ENCODE results near the gene TPD52L1. TPM values are rescaled to one million over a fixed set of nuclear protein-coding genes. Genes with fewer than 3 reads are reported as not detected.

Gene TPD52L1
- total and polyA plus RNA-seq, 2 of the 4 experiments (the other 2 are of a cell fraction) = 10.2 to 13.5 TPM

DNA sequence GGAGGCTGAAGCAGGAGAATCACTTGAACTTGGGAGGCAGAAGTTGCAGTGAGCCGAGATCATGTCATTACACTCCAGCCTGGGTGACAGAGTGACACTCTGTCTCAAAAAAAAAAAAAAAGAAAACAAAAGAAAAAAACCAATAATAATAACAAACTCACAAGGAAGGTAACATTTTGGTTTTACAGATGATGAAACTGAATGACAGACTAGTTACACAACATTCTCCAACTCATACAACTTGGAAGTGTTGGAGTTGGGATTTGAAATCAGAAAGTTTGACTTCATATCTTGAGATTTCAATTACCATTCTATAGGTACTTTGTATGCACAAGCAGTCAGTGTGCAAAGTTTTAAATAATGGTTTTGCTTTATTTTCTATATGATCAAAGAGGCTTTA, 10.2 kb downstream of the TPD52L1 start:
- no peak for DNase-seq
- no peak overlapping the region for H4K5ac ChIP-seq (ENCODE audit: low read depth, low read length)
- H3K27me3 ChIP-seq (ENCODE audit: control insufficient read depth, insufficient read depth, low read length) = no peaks in the 10 kb centered on the region
- H4K20me1 ChIP-seq (ENCODE audit: insufficient read depth, low read length) = no peaks in the 10 kb centered on the region
- no peak overlapping the region for H3K56ac ChIP-seq (ENCODE audit: extremely low read depth, insufficient read depth, low read length)
- no peak for ATAC-seq (ENCODE audit: low read depth)
- no TSS peak for BruUV-seq (replicated peaks)
- no peak overlapping the region for H2BK20ac ChIP-seq (ENCODE audit: low read depth, low read length)
- H3K36me3 ChIP-seq (ENCODE audit: control insufficient read depth, insufficient read depth, low read length) = no peaks in the 10 kb centered on the region
- dilution Hi-C loops (cut with HindIII; ENCODE audit: low sequenced_read_pairs, unreplicated experiment) = no loop called here
- H3K79me1 ChIP-seq (ENCODE audit: low read depth in 1 of 2, low read length in 2 of 2) = no peaks in the 10 kb centered on the region
- no peak overlapping the region for H3K18ac ChIP-seq (ENCODE audit: low read depth, low read length)
- ChIA-PET CTCF (interaction anchor here (1.2 kb wide), 1 partner anchor 11 kb away, joined by 3 read pairs; no protein-coding TSS in a partner anchor), POLR2A (ENCODE audit: unreplicated experiment) (no interaction called here)
- H2BK15ac ChIP-seq (ENCODE audit: low read depth, low read length) = no peak overlapping the region
- H3K4ac ChIP-seq (ENCODE audit: low read depth, low read length) = no peak overlapping the region
- peaks cover under 1% of the 10 kb centered on the region; the same call in 1 of the 2 replicates for H3K4me1 ChIP-seq (ENCODE audit: control insufficient read depth, insufficient read depth, low read length)
- H3K27ac ChIP-seq (ENCODE audit: insufficient read depth, low read length) = no peak overlapping the region
- H3K4me2 ChIP-seq (ENCODE audit: low read depth, low read length) = no peak overlapping the region
- intact Hi-C loops (cut with micrococcal nuclease) = no loop called here
- H3K9me1 ChIP-seq (ENCODE audit: insufficient read depth, low read length) = 0 out of 2 replicates have a peak, but pooled peaks cover 3% of the 10 kb centered on the region
- H3K4me3 ChIP-seq (ENCODE audit: insufficient read depth, low read depth, low read length) = no peak overlapping the region
- H2AK9ac ChIP-seq (replicated peaks; ENCODE audit: low read depth, low read length, poor library complexity) = no peak overlapping the region
- no peak overlapping the region for H3K23ac ChIP-seq (ENCODE audit: low read depth, low read length)
- H2AK5ac ChIP-seq (ENCODE audit: low read depth, low read length) = no peak overlapping the region
- no peak overlapping the region for H4K8ac ChIP-seq (ENCODE audit: low read depth in 2 of 2, low read length in 2 of 2)
- no CpG with 5 or more reads among the region's 1 CpG for WGBS, 2 experiments (ENCODE audit: extremely low coverage in 2 of 2, insufficient read length in 1 of 2)
- no peak overlapping the region for H3K14ac ChIP-seq (replicated peaks; ENCODE audit: low read depth, low read length)
- H2BK120ac ChIP-seq (ENCODE audit: low read depth, low read length) = no peak overlapping the region
- 0 out of 2 replicates have a peak, but pooled peaks have one; percentile 2 for TF ChIP-seq CEBPB (IDR thresholded peaks at IDR 0.05; ENCODE audit: low read depth, low read length)
- TF ChIP-seq, protein P1, sequence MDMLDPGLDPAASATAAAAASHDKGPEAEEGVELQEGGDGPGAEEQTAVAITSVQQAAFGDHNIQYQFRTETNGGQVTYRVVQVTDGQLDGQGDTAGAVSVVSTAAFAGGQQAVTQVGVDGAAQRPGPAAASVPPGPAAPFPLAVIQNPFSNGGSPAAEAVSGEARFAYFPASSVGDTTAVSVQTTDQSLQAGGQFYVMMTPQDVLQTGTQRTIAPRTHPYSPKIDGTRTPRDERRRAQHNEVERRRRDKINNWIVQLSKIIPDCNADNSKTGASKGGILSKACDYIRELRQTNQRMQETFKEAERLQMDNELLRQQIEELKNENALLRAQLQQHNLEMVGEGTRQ (IDR thresholded peaks at IDR 0.05; ENCODE audit: low read depth, low read length) = no peak
- peaks cover 3% of the 10 kb centered on the region; the same call in 1 of the 2 replicates for H3K9me3 ChIP-seq (ENCODE audit: control insufficient read depth, insufficient read depth, low read length)
- no peak overlapping the region for H4K91ac ChIP-seq (ENCODE audit: insufficient read depth, low read depth, low read length)
- no peak overlapping the region for H3K9ac ChIP-seq (ENCODE audit: low read depth, low read length)
- no peak overlapping the region for H2BK5ac ChIP-seq (ENCODE audit: low read depth, low read length, poor library complexity, severe bottlenecking)
- in situ Hi-C loops (cut with MboI; ENCODE audit: low sequenced_read_pairs) = loop anchor here (25.0 kb wide), 1 partner anchor 598 kb away; no protein-coding TSS in a partner anchor
- H2AFZ ChIP-seq (replicated peaks; ENCODE audit: low read length, poor library complexity) = no peak overlapping the region

Measured in IMR-90 (cell line).